PC-9 (cell line): Measurements from ENCODE around the gene ESR1. TPM values are rescaled to one million over a fixed set of nuclear protein-coding genes. Genes with fewer than 3 reads are reported as not detected.

Source experiments
- BruUV-seq: library from RNA; stranded (reverse); fragments of 400-500 nt; replicated peaks from 2 replicates; lab custom pipeline; 2021; lab: Mats Ljungman, UMichigan
- CTCF ChIA-PET: fragments of 300-600 bp; sonication (Branson Sonifier 250); formaldehyde crosslinking; loops from one replicate; lab custom pipeline; 2022; ENCODE audit warnings: antibody characterized with exemption; lab: Charles Lee
- POLR2A ChIA-PET: fragments of 300-600 bp; sonication (Branson Sonifier 250); formaldehyde crosslinking; loops from one replicate; lab custom pipeline; 2022; ENCODE audit warnings: antibody characterized with exemption; ENCODE audit not compliant: unreplicated experiment; lab: Charles Lee
- DNase-seq, 2 experiments: peaks; one replicate each; pipeline versions ENCODE4 v3.0.0 to v3.0.0-alpha.2; 2015 to 2022; ENCODE audit warnings: mixed read lengths in 1 of 2
- H2AFZ ChIP-seq: fragments of 200-600 bp; sonication (generic); 2 replicates; pipeline ENCODE4 v1.8.1; 2017; ENCODE audit warnings: antibody characterized with exemption
- H3F3A ChIP-seq: fragments of 200-600 bp; sonication (generic); 2 replicates; pipeline ENCODE4 v1.8.1; 2017; ENCODE audit warnings: antibody characterized with exemption, mild to moderate bottlenecking, low read depth; ENCODE audit not compliant: insufficient read depth
- H3K27ac ChIP-seq: fragments of 200-600 bp; sonication (generic); 2 replicates; pipeline ENCODE4 v1.6.1; 2016; ENCODE audit warnings: mixed run types
- H3K27me3 ChIP-seq: fragments of 200-600 bp; sonication (generic); 2 replicates; pipeline ENCODE4 v1.6.1; 2016; ENCODE audit warnings: low read depth, mixed run types; ENCODE audit not compliant: insufficient read depth
- H3K36me3 ChIP-seq: fragments of 200-600 bp; sonication (generic); 2 replicates; pipeline ENCODE4 v1.6.1; 2016; ENCODE audit warnings: low read depth, mixed run types
- H3K4me1 ChIP-seq: fragments of 200-600 bp; sonication (generic); replicated peaks from 2 replicates; pipeline ENCODE4 v1.6.1; 2016; ENCODE audit warnings: mixed run types; ENCODE audit not compliant: insufficient read depth
- H3K4me2 ChIP-seq: fragments of 200-600 bp; sonication (generic); 2 replicates; pipeline ENCODE4 v1.6.1; 2017; ENCODE audit warnings: mixed run types
- H3K4me3 ChIP-seq: fragments of 200-600 bp; sonication (generic); 2 replicates; pipeline ENCODE4 v1.6.1; 2016; ENCODE audit warnings: mixed run types
- H3K79me2 ChIP-seq: fragments of 200-600 bp; sonication (generic); 2 replicates; pipeline ENCODE4 v1.6.1; 2017; ENCODE audit warnings: low read depth, mixed run types
- H3K9me2 ChIP-seq: fragments of 200-600 bp; sonication (generic); 2 replicates; pipeline ENCODE4 v1.8.1; 2017; ENCODE audit warnings: mild to moderate bottlenecking; ENCODE audit not compliant: insufficient read depth
- H3K9me3 ChIP-seq: fragments of 200-600 bp; sonication (generic); 2 replicates; pipeline ENCODE4 v1.8.1; 2016; ENCODE audit warnings: low read depth; ENCODE audit not compliant: insufficient read depth
- H4K20me1 ChIP-seq: fragments of 200-600 bp; sonication (generic); 2 replicates; pipeline ENCODE4 v1.8.1; 2017; ENCODE audit not compliant: insufficient read depth
- EZH2 ChIP-seq: fragments of 200-600 bp; sonication (generic); IDR thresholded peaks from 2 replicates; pipeline ENCODE4 v1.8.0; 2017; ENCODE audit warnings: antibody characterized with exemption, low read depth
- intact Hi-C: fragments of 100-400 bp; cut with micrococcal nuclease; formaldehyde crosslinking; loops from one replicate; pipeline ENCODE4 v1.10.0; 2022; ENCODE audit not compliant: unreplicated experiment
- total RNA-seq: library from RNA; stranded (reverse); gene quantifications from 2 replicates; pipeline ENCODE4 v1.2.3, GENCODE V29; 2021
- TF ChIP-seq, protein P1 (sequence below): fragments of 200-600 bp; sonication (generic); conservative IDR thresholded peaks from 2 replicates; pipeline ENCODE4 v1.6.1; 2017; ENCODE audit warnings: mixed run types, antibody characterized with exemption, mild to moderate bottlenecking, moderate library complexity

ESR1 gene
- total RNA-seq, 1 experiment from 2014 or later = 1.5 TPM

DNA sequence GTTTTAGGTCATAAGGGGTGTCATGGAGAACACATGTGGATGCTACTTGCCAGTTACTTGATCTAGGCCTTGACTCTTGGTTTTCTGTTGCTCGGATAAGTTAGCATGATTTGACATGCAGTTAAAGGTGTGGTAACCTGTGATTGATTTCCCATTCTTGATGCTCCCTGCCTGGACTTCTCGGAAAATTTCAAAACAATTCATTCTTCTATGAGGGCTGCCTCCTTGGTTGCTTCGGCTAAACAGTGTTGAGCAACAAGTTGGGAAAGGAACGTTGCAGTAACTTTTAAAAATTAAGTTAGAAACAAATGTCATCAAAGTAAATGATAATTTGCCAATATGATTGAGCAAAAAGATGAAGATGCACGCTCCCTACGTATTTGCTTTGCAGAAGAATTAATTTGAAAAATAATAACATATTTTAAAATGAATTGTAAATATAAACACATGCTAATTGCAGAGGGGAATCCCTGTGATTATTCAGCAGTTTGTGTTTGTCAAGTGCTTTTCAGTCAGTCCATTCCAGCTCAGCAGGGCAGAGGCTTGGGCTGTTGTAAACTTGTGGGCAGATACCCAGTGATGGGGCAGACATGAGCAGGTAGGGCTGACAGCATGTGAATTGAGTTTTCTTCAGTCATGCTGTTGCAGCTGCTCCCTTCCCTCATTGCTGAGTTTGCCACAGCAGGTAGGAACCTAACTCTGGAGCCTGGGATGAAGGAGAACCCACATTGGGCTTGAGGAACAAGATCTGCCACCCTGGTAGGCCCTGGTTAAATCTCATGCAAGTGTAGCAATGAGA lies 110.2 kb downstream of the ESR1 start:
- DNase-seq = no peak
- no TSS peak for BruUV-seq
- no peaks in the 10 kb centered on the region for H3K79me2 ChIP-seq
- H4K20me1 ChIP-seq = no peaks in the 10 kb centered on the region
- no peaks in the 10 kb centered on the region for H3K27me3 ChIP-seq
- H3K9me2 ChIP-seq = no peaks in the 10 kb centered on the region
- H3K4me2 ChIP-seq = no peak overlapping the region
- H3K9me3 ChIP-seq = 0 out of 2 replicates have a peak, but pooled peaks cover 3% of the 10 kb centered on the region
- H3K4me3 ChIP-seq = no peak overlapping the region
- TF ChIP-seq, protein P1, sequence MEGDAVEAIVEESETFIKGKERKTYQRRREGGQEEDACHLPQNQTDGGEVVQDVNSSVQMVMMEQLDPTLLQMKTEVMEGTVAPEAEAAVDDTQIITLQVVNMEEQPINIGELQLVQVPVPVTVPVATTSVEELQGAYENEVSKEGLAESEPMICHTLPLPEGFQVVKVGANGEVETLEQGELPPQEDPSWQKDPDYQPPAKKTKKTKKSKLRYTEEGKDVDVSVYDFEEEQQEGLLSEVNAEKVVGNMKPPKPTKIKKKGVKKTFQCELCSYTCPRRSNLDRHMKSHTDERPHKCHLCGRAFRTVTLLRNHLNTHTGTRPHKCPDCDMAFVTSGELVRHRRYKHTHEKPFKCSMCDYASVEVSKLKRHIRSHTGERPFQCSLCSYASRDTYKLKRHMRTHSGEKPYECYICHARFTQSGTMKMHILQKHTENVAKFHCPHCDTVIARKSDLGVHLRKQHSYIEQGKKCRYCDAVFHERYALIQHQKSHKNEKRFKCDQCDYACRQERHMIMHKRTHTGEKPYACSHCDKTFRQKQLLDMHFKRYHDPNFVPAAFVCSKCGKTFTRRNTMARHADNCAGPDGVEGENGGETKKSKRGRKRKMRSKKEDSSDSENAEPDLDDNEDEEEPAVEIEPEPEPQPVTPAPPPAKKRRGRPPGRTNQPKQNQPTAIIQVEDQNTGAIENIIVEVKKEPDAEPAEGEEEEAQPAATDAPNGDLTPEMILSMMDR = no peak
- no peak for TF ChIP-seq EZH2
- H3F3A ChIP-seq = peaks cover 4% of the 10 kb centered on the region
- CTCF ChIA-PET = no interaction called here
- no peaks in the 10 kb centered on the region for H3K36me3 ChIP-seq
- peak overlapping the region; percentile 81 for H3K27ac ChIP-seq
- peaks cover 42% of the 10 kb centered on the region for H3K4me1 ChIP-seq
- POLR2A ChIA-PET = no interaction called here
- intact Hi-C loops = loop anchor here (5.0 kb wide), 1 partner anchor 205 kb away; no protein-coding TSS in a partner anchor
- no peak overlapping the region for H2AFZ ChIP-seq

DNA sequence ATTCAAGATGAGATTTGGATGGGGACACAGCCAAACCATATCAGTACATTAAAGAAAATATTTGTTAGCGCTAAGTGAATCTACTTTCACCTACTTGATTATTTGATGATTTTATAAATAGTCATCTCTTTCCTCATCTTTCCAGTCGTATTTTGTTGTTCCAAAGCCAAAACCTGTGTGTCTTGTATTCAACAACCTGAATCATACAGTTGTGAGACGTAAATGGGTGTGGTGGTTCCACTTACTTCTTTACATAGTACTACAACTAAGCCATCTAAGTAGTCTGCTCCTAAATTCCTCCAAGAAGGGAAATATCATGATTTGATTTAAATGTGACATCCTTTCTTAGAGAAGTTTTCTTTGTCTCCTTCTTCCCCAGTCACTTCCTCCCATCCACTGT lies 132.8 kb downstream of the ESR1 start:
- Histone ChIP-seq H3K27me3 (no peaks in the 10 kb centered on the region), H3K4me1 (no peaks in the 10 kb centered on the region), H3K4me3 (no peak overlapping the region), H3K4me2 (no peak overlapping the region), H3K79me2 (no peaks in the 10 kb centered on the region), H3F3A (no peaks in the 10 kb centered on the region), H3K27ac (no peak overlapping the region), H3K9me3 (no peaks in the 10 kb centered on the region; the same call in 1 of the 2 replicates), H3K36me3 (no peaks in the 10 kb centered on the region), H3K9me2 (no peaks in the 10 kb centered on the region), H2AFZ (no peak overlapping the region), H4K20me1 (no peaks in the 10 kb centered on the region)
- intact Hi-C loops = no loop called here
- BruUV-seq = no TSS peak
- no peak for TF ChIP-seq EZH2
- TF ChIP-seq, protein P1 = no peak
- POLR2A ChIA-PET = no interaction called here
- CTCF ChIA-PET = no interaction called here
- DNase-seq = no peak

DNA sequence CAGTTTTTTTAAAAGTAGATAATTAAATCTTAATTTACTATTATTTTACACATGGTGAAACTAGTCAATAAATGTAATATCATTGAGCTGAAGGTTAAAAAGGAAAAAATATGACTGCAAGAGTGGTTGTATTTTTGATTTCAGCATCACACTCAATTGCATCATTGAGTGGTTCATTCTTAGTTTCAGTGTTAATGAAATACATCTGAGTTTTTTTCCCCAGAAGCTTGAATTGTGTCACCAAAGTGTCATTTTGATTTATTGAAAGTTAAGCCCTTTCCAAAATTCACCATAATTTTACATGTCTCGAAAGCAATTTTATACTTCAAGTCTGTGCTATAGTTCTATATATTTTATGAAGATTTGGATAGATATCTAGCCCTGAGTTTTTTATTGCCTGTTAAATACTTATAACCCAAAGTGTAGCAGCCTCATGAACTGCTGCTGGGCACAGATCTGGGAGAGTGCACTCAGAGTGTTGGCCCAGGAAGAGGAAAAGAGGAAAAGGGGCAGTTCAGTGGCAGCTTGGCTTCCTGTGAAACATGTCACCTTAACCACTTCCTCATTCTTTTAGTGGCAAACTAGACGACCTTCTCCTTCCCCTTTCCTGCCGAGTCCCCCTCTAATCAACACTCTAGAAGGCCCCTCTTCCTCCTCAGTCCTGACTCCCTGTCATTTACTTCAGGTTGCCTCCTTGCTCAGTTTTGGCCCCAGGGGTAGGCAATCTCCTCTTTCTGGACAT lies 140.7 kb downstream of the ESR1 start:
- Histone ChIP-seq H2AFZ (0 out of 2 replicates have a peak overlapping the region, but pooled peaks have one; percentile 9), H3K4me1 (no peaks in the 10 kb centered on the region; the same call in 1 of the 2 replicates), H3K9me3 (no peaks in the 10 kb centered on the region), H3K27ac (no peak overlapping the region), H3K4me3 (no peak overlapping the region), H4K20me1 (no peaks in the 10 kb centered on the region), H3F3A (no peaks in the 10 kb centered on the region), H3K79me2 (no peaks in the 10 kb centered on the region), H3K4me2 (no peak overlapping the region), H3K36me3 (no peaks in the 10 kb centered on the region), H3K9me2 (0 out of 2 replicates have a peak, but pooled peaks cover 3% of the 10 kb centered on the region), H3K27me3 (no peaks in the 10 kb centered on the region)
- intact Hi-C loops = no loop called here
- ChIA-PET CTCF (no interaction called here), POLR2A (no interaction called here)
- TF ChIP-seq EZH2 = no peak
- TF ChIP-seq, protein P1 = no peak
- DNase-seq = no peak
- no TSS peak for BruUV-seq
